GM12878 (cell line): ENCODE measurements around the gene SH3BGRL3. TPM values are rescaled to one million over a fixed set of nuclear protein-coding genes. Genes with fewer than 3 reads are reported as not detected.

ENCODE experiments used
- BACH1 ChIP-seq: fragments of 450-650 bp; IDR thresholded peaks from 2 replicates; pipeline ENCODE4 v1.6.1; 2017; ENCODE audit warnings: mild to moderate bottlenecking, borderline replicate concordance
- BHLHE40 ChIP-seq, 2 experiments: fragments of 450-650 bp in 1 of 2; IDR thresholded peaks; 2 replicates each; pipeline ENCODE4 v1.6.1; 2011 to 2017; ENCODE audit warnings: low read depth in 2 of 2, borderline replicate concordance in 1 of 2, improper control_type of control experiment in 1 of 2, low read length in 1 of 2, mild to moderate bottlenecking in 1 of 2
- IKZF2 ChIP-seq, 2 experiments: fragments of 450-650 bp; IDR thresholded peaks; 2 replicates each; pipeline ENCODE4 v1.6.1; 2017; ENCODE audit warnings: mild to moderate bottlenecking in 2 of 2, moderate library complexity in 2 of 2
- IRF4 ChIP-seq: IDR thresholded peaks from 2 replicates; pipeline ENCODE4 v1.6.1; 2011; ENCODE audit warnings: low read depth, low read length
- JUNB ChIP-seq: IDR thresholded peaks from 2 replicates; pipeline ENCODE4 v1.6.1; 2016; ENCODE audit warnings: antibody characterized with exemption, mild to moderate bottlenecking
- MXI1 ChIP-seq: fragments of 150-350 bp; IDR thresholded peaks from 2 replicates; pipeline ENCODE4 v1.6.1; 2011; ENCODE audit warnings: low read depth, mild to moderate bottlenecking, inconsistent platforms, low read length, improper control_type of control experiment
- PML ChIP-seq: IDR thresholded peaks from 2 replicates; pipeline ENCODE4 v1.6.1; 2012; ENCODE audit warnings: low read length, inconsistent platforms
- SP1 ChIP-seq: IDR thresholded peaks from one replicate; pipeline ENCODE4 v1.6.1; 2011; ENCODE audit warnings: low read depth, low read length
- SPI1 ChIP-seq: IDR thresholded peaks from 2 replicates; pipeline ENCODE4 v1.6.1; 2011; ENCODE audit warnings: low read depth, mild to moderate bottlenecking, low read length, moderate library complexity, borderline replicate concordance; ENCODE audit not compliant: insufficient read depth
- STAT1 ChIP-seq: fragments of 450-650 bp; conservative IDR thresholded peaks from 2 replicates; pipeline ENCODE4 v1.6.1; 2014; ENCODE audit warnings: antibody characterized with exemption, mild to moderate bottlenecking
- ZBTB33 ChIP-seq: fragments of 450-650 bp; IDR thresholded peaks from 2 replicates; pipeline ENCODE4 v1.6.1; 2017; ENCODE audit warnings: mild to moderate bottlenecking
- ZNF217 ChIP-seq: fragments of 450-650 bp; IDR thresholded peaks from 2 replicates; pipeline ENCODE4 v1.6.1; 2017; ENCODE audit warnings: antibody characterized with exemption, mild to moderate bottlenecking
- ZNF622 ChIP-seq: fragments of 450-650 bp; IDR thresholded peaks from 2 replicates; pipeline ENCODE4 v1.6.1; 2017; ENCODE audit warnings: mild to moderate bottlenecking, inconsistent platforms
- ZNF687 ChIP-seq: fragments of 450-650 bp; IDR thresholded peaks from 2 replicates; pipeline ENCODE4 v1.6.1; 2017; ENCODE audit warnings: mild to moderate bottlenecking, moderate library complexity
- polyA plus RNA-seq, 11 experiments: library from polyadenylated mRNA; depleted of rRNA in 4 of 11; unstranded in 6 of 11; stranded (reverse) in 5 of 11; fragments of >200 nt; fragmentation: Nextera tagmentation in 4 of 11; fragmentation: Illumina TruSeq in 1 of 11; extraction: Ambion mirVana in 4 of 11; extraction: Trizol in 1 of 11; gene quantifications; 1 replicate in 1 of 11; 2 replicates in 10 of 11; pipeline versions ENCODE4 v1.2.1 to v1.2.3, GENCODE V29; 2011 to 2016; ENCODE audit warnings: inconsistent platforms in 2 of 11, missing spikeins in 2 of 11, low read depth in 1 of 11
- total RNA-seq, 4 experiments: library from RNA; depleted of rRNA in 3 of 4; stranded (reverse); fragments of >200 nt in 3 of 4; fragmentation: Illumina TruSeq in 1 of 4; extraction: Trizol in 1 of 4; gene quantifications; 2 replicates each; pipeline versions ENCODE4 v1.2.1 to v1.2.3, GENCODE V29; 2013 to 2021
- TF ChIP-seq, protein P1 (sequence below): IDR thresholded peaks from 2 replicates; pipeline ENCODE4 v1.6.1; 2011; ENCODE audit warnings: borderline replicate concordance, low read depth, mild to moderate bottlenecking, moderate library complexity, low read length; ENCODE audit not compliant: insufficient read depth, poor library complexity, severe bottlenecking
- TF ChIP-seq, protein P2 (sequence below): fragments of 450-650 bp; IDR thresholded peaks from 2 replicates; pipeline ENCODE4 v1.6.1; 2016; ENCODE audit warnings: mild to moderate bottlenecking
- TF ChIP-seq, protein P3 (sequence below): fragments of 150-350 bp; IDR thresholded peaks from 2 replicates; pipeline ENCODE4 v1.6.1; 2016; ENCODE audit warnings: low read depth, low read length

The SH3BGRL3 gene
- total and polyA plus RNA-seq, 10 of the 15 experiments (the other 5 are each of a cell fraction or from before 2014, with no cell fraction given), result 39.7 to 390 (median 118) TPM

- TF ChIP-seq JUNB (peak; percentile 39; the same call in 1 of the 2 replicates), ZNF217 (no peak), STAT1 (no peak), MXI1 (no peak), BHLHE40 (IDR thresholded peaks at IDR 0.05; ENCODE audit: borderline replicate concordance in 1 of 2, low read depth in 2 of 2, low read length in 1 of 2) (no peak), IKZF2 (IDR thresholded peaks at IDR 0.05) (0 out of 4 replicates have a peak, but pooled peaks of 1 of the 2 experiments have one; percentile 10), ZBTB33 (no peak), IRF4 (peak; percentile 62; the same call in 1 of the 2 replicates), SPI1 (peak; percentile 46; the same call in 1 of the 2 replicates), ZNF687 (no peak), BACH1 (no peak), PML (no peak), ZNF622 (no peak), SP1 (no peak)
- TF ChIP-seq, protein P1, sequence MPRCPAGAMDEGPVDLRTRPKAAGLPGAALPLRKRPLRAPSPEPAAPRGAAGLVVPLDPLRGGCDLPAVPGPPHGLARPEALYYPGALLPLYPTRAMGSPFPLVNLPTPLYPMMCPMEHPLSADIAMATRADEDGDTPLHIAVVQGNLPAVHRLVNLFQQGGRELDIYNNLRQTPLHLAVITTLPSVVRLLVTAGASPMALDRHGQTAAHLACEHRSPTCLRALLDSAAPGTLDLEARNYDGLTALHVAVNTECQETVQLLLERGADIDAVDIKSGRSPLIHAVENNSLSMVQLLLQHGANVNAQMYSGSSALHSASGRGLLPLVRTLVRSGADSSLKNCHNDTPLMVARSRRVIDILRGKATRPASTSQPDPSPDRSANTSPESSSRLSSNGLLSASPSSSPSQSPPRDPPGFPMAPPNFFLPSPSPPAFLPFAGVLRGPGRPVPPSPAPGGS, result no peak
- TF ChIP-seq, protein P2, sequence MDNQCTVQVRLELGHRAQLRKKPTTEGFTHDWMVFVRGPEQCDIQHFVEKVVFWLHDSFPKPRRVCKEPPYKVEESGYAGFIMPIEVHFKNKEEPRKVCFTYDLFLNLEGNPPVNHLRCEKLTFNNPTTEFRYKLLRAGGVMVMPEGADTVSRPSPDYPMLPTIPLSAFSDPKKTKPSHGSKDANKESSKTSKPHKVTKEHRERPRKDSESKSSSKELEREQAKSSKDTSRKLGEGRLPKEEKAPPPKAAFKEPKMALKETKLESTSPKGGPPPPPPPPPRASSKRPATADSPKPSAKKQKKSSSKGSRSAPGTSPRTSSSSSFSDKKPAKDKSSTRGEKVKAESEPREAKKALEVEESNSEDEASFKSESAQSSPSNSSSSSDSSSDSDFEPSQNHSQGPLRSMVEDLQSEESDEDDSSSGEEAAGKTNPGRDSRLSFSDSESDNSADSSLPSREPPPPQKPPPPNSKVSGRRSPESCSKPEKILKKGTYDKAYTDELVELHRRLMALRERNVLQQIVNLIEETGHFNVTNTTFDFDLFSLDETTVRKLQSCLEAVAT, result no peak
- TF ChIP-seq, protein P3, sequence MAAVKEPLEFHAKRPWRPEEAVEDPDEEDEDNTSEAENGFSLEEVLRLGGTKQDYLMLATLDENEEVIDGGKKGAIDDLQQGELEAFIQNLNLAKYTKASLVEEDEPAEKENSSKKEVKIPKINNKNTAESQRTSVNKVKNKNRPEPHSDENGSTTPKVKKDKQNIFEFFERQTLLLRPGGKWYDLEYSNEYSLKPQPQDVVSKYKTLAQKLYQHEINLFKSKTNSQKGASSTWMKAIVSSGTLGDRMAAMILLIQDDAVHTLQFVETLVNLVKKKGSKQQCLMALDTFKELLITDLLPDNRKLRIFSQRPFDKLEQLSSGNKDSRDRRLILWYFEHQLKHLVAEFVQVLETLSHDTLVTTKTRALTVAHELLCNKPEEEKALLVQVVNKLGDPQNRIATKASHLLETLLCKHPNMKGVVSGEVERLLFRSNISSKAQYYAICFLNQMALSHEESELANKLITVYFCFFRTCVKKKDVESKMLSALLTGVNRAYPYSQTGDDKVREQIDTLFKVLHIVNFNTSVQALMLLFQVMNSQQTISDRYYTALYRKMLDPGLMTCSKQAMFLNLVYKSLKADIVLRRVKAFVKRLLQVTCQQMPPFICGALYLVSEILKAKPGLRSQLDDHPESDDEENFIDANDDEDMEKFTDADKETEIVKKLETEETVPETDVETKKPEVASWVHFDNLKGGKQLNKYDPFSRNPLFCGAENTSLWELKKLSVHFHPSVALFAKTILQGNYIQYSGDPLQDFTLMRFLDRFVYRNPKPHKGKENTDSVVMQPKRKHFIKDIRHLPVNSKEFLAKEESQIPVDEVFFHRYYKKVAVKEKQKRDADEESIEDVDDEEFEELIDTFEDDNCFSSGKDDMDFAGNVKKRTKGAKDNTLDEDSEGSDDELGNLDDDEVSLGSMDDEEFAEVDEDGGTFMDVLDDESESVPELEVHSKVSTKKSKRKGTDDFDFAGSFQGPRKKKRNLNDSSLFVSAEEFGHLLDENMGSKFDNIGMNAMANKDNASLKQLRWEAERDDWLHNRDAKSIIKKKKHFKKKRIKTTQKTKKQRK, result no peak
Observed at GRCh38 chr1:26278724-26279455, 996 bp upstream of the SH3BGRL3 start (continued).
